DMS153 treated with DMSO at 0.1 percent for 48 hours (cell line): ENCODE results near the gene SNAP23.
A peak's percentile ranks its signal among the peaks of the same experiment; 100 is the strongest.

Experiments used
- DNase-seq: peaks from one replicate; lab custom pipeline; 2025; ENCODE audit not compliant: unreplicated experiment; lab: John Stamatoyannopoulos, UW

SNAP23 gene

GRCh38 chr15:42495361-42496212 is at the start of gene SNAP23:
SNAP23 (plus strand) TSS chr15:42495634; CDS start chr15:42511847, 16,213 bp downstream.
- peak; percentile 5 for DNase-seq

GRCh38 chr15:42447599-42447998 is 47.8 kb upstream of the SNAP23 start:
- no peak for DNase-seq

GRCh38 chr15:42448281-42448680 is 47.2 kb upstream of the SNAP23 start:
- DNase-seq, result no peak

GRCh38 chr15:42449770-42450424 is 45.5 kb upstream of the SNAP23 start:
- no peak for DNase-seq

- no peak for DNase-seq
These were observed 45.0 kb upstream of the SNAP23 start for GRCh38 chr15:42450425-42450790.

- DNase-seq, result no peak
These were observed 41.6 kb upstream of the SNAP23 start for GRCh38 chr15:42453826-42454225.

GRCh38 chr15:42456531-42456930 is 38.9 kb upstream of the SNAP23 start:
- no peak for DNase-seq

- DNase-seq, result no peak
These were observed 38.5 kb upstream of the SNAP23 start for GRCh38 chr15:42456971-42457370.

- no peak for DNase-seq
These were observed 37.7 kb upstream of the SNAP23 start for GRCh38 chr15:42457445-42458442.

- DNase-seq, result no peak
These were observed 34.2 kb upstream of the SNAP23 start for GRCh38 chr15:42461261-42461660.

- DNase-seq, result no peak
These were observed 29.7 kb upstream of the SNAP23 start for GRCh38 chr15:42465520-42466259.

GRCh38 chr15:42471002-42471401 is 24.4 kb upstream of the SNAP23 start:
- DNase-seq, result no peak

- no peak for DNase-seq
These were observed 20.6 kb upstream of the SNAP23 start for GRCh38 chr15:42474827-42475226.

- DNase-seq, result no peak
These were observed 12.7 kb upstream of the SNAP23 start for GRCh38 chr15:42482701-42483100.

GRCh38 chr15:42483677-42484076 is 11.8 kb upstream of the SNAP23 start:
- no peak for DNase-seq

- no peak for DNase-seq
These were observed 5.2 kb upstream of the SNAP23 start for GRCh38 chr15:42490291-42490670.

GRCh38 chr15:42490671-42491538 is 4.5 kb upstream of the SNAP23 start, which contains the start of gene ZNF106:
ZNF106 (minus strand) TSS chr15:42491141; CDS start chr15:42472289, 18,852 bp downstream.
- peak; percentile 40 for DNase-seq

- no peak for DNase-seq
These were observed 3.8 kb upstream of the SNAP23 start for GRCh38 chr15:42491539-42492225.

- no peak for DNase-seq
These were observed 1.8 kb upstream of the SNAP23 start for GRCh38 chr15:42493679-42494078.
